Measurements from ENCODE around the gene ROS1. TPM values are rescaled to one million over a fixed set of nuclear protein-coding genes. Genes with fewer than 3 reads are reported as not detected.

Gene ROS1
- total RNA-seq, 1 donor from 2014 or later, result under 0.01 TPM

DNA sequence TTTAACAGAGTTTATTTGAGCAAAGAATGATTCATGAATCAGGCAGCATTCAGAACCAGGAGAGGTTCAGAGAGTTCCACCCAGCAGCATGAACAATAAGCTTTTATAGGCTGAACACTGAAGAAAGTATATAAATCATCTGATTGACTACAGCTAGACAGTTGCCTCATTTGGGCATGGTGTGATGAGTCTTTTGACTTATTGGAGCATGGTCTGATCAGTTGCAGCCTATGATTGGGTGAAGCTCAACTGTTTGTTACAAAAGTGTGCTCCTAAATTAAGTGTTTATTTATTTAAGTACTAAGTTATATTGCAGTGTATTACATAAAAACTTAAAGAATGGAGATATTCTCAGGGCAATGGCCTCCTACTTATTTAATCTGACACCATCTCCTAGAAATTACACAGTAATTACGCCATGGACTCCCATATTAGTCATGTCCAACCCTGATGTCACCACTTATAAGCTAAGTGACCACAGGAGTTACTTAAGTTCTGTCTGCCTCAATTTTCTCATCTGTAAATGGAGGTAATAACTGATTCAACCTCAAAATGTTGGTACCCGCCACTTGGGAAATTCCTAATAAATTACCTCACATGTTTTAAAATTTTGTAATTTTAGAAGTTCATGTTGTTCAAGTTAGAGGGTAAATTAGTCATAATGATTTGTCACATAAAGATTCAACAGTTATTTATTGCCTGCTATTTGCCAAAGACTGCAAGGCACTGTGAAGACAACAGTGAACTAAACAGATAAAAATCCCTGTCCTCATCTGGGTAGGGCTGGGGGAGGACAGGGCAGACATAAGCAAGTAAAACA, 15.2 kb upstream of the ROS1 start:
- no peak for DNase-seq

DNA sequence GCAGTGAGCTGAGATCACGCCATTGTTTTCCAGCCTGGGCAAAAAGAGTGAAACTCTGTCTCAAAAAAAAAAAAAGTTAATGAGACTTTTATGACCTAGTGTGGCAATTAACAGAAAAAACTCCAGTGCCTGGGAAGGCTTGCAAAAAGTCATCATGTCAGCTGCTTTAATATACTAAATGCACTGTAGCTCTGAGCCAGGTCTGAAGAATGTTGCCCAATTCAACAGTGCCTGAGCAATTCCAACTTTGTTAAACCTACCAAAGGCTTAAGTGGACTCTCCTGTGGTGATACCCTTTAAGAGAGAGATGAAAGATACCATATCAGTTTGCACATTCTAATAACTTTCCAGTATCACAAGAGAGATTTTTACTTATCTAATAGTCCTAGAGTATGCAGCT, 6.5 kb upstream of the ROS1 start:
- DNase-seq, result no peak

GRCh38 chr6:117423754-117424153, 2.0 kb downstream of the ROS1 start:
- no peak for DNase-seq

- DNase-seq, result no peak
These were observed 7.4 kb downstream of the ROS1 start for GRCh38 chr6:117418320-117418719.

- no peak for DNase-seq
These were observed 7.9 kb downstream of the ROS1 start for GRCh38 chr6:117417851-117418250.

DNA sequence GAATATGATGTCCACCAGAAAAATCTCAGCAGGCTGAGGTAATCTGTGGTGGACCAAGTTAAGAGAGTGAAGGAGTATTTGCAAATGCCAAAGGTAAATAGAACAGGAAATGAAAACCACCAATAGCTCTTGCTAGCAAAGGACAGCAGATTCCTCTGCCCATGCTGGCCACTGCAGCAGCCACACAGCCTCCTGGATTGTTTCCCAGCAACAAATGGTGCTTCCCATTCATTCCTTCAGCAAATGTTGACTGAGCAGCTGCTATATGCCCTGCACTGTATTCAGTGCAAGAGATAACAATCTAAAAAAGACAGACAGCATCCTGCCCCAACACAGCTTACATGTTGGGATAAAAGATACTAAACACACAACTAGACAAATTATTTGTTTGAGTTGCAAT, 11.0 kb downstream of the ROS1 start:
- no peak for DNase-seq

GRCh38 chr6:117411474-117411873, 14.3 kb downstream of the ROS1 start:
- DNase-seq, result no peak

DNA sequence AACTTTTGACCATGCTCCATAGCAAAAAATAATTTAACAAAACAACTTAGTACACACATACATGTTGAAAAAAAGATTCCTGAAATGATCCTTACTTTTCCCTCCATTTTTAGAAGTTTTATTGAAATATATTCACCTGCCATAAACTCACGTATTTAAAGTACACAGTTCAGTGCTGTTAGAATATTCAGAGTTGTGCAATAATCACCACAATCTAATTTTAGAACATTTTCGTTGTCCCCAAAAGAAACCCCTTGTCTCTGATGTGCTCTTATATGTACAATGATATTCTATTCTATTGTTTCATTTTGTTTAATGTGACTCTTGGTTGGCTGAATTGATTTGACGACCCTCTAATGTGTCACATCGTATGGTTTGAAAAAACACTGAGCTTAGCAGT, 15.9 kb downstream of the ROS1 start:
- DNase-seq, result no peak

GRCh38 chr6:117409420-117409819, 16.3 kb downstream of the ROS1 start:
- no peak for DNase-seq

- DNase-seq, result no peak
These were observed 21.2 kb downstream of the ROS1 start for GRCh38 chr6:117404548-117404947.

- no peak for DNase-seq
These were observed 23.9 kb downstream of the ROS1 start for GRCh38 chr6:117401799-117402198.

DNA sequence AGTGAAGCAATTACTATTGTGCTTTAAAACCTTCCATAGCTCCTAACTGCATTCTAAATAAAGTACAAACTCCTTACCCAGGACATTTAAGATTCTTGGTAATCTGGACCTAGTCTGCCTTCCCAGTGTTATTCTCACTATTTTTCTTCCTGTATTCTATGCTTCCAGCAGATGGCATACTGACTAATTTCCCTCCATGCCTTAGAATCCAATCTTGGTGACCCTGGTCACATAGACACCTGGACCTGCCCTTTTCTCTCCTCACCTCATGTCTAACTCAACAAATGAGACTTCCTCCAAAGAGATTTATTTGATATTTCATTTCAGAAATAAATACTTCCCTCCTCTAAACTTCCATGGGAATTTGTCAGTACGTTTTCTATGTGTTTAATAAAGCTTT, 25.8 kb downstream of the ROS1 start:
- no peak for DNase-seq

DNA sequence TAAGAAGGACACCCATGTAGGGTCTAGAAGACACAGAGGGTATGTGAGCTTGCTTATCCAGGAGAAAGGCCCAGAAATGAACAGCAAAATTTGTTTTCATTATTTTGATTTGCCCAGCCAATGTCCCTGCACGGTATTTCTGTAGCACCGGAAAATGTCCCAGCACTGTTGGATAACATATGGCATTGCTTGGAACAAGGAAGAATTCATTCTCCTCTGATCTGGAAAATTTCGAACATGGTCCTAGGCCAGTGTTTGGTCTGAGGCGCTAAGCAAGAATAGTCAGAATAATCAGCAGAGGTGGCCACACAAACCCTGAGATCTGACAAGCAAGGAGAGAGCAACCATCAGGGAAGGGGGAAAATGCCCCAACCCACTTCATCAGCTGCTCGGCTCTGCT, 26.6 kb downstream of the ROS1 start:
- DNase-seq, result no peak

GRCh38 chr6:117397536-117398227, 28.1 kb downstream of the ROS1 start:
- DNase-seq, result no peak

DNA sequence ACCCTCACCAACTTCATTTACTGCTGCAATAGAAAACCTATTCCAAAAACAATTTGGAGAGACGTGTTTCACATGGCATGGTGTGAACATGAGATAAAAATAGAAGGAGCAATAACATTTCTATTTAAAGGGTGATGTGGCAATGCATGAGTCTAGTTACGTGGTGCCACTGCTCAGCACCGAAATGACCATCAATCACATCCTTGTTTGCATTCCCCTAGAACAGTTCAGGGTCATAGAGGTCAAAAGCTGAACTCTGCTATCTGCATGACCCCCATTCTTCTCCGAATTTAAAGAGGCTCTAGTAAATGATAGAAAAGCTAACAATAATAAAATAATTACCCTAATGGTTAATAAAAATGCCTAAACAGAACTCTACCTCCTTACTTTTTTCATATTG, 29.5 kb downstream of the ROS1 start:
- DNase-seq, result no peak

GRCh38 chr6:117395164-117395563, 30.6 kb downstream of the ROS1 start:
- no peak for DNase-seq

- no peak for DNase-seq
These were observed 32.7 kb downstream of the ROS1 start for GRCh38 chr6:117393045-117393444.

DNA sequence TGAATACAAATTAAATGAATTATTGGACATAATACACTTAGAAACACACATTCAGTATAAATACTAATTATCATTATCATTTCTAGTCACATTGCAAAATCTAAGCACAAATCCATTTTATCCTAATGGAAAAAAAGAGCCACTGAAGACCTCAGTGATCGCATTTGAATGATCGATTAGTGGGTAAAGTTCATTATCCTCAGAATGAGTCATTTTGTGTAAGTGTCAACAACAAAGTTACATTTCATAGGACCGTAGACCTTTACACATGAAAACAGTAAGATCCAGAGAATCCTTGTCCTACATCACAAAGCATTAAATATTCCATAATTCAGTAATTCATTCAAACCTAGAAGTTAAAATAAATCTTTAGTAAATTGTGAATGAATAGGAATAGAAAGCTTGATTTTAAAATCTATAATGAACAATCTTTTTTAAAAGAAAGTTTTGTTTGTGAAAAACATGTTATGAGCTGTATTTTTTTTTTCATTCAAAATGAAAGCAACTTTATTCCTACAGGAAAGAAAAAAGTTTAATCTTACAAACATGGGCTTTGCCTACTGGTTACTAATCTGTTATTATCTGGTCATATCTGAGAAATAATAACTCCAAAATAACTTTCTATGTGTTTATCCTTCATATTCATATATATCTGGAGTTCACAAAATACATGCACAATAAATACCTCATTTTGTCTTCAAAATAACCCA, 33.7 kb downstream of the ROS1 start:
- DNase-seq, result no peak

GRCh38 chr6:117389227-117390057, 36.3 kb downstream of the ROS1 start:
- no peak for DNase-seq

DNA sequence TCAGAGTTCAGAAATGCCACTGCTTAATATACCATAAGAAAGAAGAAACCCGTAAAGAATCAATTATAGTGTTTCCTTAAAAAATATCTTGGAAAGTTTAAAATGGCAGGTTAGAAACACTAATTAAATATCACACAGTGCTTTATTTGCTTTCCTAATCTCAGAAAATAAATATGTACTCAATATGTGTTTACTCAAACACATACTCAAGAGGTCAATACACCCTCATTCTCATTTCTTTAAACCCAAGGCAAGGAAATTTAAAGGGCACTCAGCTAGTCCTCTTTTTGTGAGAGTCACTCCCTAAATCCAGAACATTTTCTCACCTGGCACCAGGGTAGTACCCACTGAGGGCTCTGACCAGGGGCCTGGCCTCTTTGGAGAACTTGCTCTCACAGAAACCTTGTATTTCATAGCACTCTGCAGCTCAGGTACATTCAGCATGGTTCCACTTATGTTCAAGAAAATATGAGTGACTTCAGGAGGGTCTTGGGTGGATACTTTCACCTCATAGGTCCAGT, 38.2 kb downstream of the ROS1 start:
- DNase-seq, result no peak

- no peak for DNase-seq
These were observed 41.1 kb downstream of the ROS1 start for GRCh38 chr6:117384659-117385058.

DNA sequence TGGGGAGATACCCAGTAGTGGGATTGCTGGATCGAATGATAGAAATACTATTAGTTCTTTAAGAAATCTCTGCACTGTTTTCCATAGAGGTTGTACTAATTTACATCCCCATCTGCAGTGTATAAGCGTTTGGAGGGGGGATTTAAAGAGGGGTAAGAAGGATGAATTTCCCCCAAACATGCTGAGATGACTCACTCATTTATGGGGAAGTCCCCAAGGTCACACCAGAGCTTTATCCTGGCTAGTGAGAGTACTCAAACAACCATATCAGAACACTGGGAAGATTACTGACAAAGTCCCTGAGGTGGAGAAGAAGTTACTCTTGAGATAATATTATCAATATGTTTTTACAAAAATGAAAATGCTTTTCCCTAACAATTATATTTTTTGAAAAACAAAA, 44.0 kb downstream of the ROS1 start:
- DNase-seq, result no peak

All from occipital lobe (tissue), 2 donors.